GM11168 (cell line): ENCODE results near the gene FBXO44.

Source experiments
- in situ Hi-C: fragments of 300-500 bp; cut with MboI; formaldehyde crosslinking; loops from one replicate; pipeline ENCODE4 v1.12.0; 2022; ENCODE audit warnings: low sequenced_read_pairs; ENCODE audit not compliant: unreplicated experiment

FBXO44 gene

GRCh38 chr1:11681071-11681771, 26.5 kb downstream of the FBXO44 start, which contains the start of gene MAD2L2:
TSS of gene MAD2L2 (minus strand) at chr1:11681148. CDS start at chr1:11680601, 547 bp downstream.
- in situ Hi-C loops = no loop called here

- in situ Hi-C loops = no loop called here
These were observed 27.7 kb downstream of the FBXO44 start for GRCh38 chr1:11682287-11682771.

- in situ Hi-C loops = no loop called here
These were observed 28.1 kb downstream of the FBXO44 start for GRCh38 chr1:11682799-11683198.

GRCh38 chr1:11684070-11684469, 29.4 kb downstream of the FBXO44 start:
- in situ Hi-C loops = no loop called here

- in situ Hi-C loops = no loop called here
These were observed 30.6 kb downstream of the FBXO44 start for GRCh38 chr1:11685210-11685752.

- in situ Hi-C loops = no loop called here
These were observed 33.8 kb downstream of the FBXO44 start for GRCh38 chr1:11688506-11688905.

GRCh38 chr1:11690397-11691301, 36.0 kb downstream of the FBXO44 start:
- in situ Hi-C loops = no loop called here

- in situ Hi-C loops = no loop called here
These were observed 36.7 kb downstream of the FBXO44 start, which contains the start of gene DRAXIN for GRCh38 chr1:11691302-11691914. TSS of gene DRAXIN (plus strand) at chr1:11691710. CDS start at chr1:11706259, 14,549 bp downstream.

GRCh38 chr1:11691928-11692711, 37.4 kb downstream of the FBXO44 start:
- in situ Hi-C loops = no loop called here

GRCh38 chr1:11693024-11693590, 38.4 kb downstream of the FBXO44 start:
- in situ Hi-C loops = no loop called here

- in situ Hi-C loops = no loop called here
These were observed 39.2 kb downstream of the FBXO44 start for GRCh38 chr1:11693917-11694316.

GRCh38 chr1:11695861-11696260, 41.2 kb downstream of the FBXO44 start:
- in situ Hi-C loops = no loop called here

GRCh38 chr1:11697188-11697892, 42.7 kb downstream of the FBXO44 start:
- in situ Hi-C loops = no loop called here

- in situ Hi-C loops = no loop called here
These were observed 43.2 kb downstream of the FBXO44 start for GRCh38 chr1:11697893-11698210.

GRCh38 chr1:11700601-11701467, 46.2 kb downstream of the FBXO44 start:
- in situ Hi-C loops = no loop called here

GRCh38 chr1:11701551-11701961, 46.9 kb downstream of the FBXO44 start:
- in situ Hi-C loops = no loop called here

- in situ Hi-C loops = no loop called here
These were observed 47.5 kb downstream of the FBXO44 start for GRCh38 chr1:11701981-11702803.
